Measurements from ENCODE around the gene KCTD15.

GRCh38 chr19:33799476-33799875 is 2.8 kb downstream of the KCTD15 start:
- TF ChIP-seq, protein P1, sequence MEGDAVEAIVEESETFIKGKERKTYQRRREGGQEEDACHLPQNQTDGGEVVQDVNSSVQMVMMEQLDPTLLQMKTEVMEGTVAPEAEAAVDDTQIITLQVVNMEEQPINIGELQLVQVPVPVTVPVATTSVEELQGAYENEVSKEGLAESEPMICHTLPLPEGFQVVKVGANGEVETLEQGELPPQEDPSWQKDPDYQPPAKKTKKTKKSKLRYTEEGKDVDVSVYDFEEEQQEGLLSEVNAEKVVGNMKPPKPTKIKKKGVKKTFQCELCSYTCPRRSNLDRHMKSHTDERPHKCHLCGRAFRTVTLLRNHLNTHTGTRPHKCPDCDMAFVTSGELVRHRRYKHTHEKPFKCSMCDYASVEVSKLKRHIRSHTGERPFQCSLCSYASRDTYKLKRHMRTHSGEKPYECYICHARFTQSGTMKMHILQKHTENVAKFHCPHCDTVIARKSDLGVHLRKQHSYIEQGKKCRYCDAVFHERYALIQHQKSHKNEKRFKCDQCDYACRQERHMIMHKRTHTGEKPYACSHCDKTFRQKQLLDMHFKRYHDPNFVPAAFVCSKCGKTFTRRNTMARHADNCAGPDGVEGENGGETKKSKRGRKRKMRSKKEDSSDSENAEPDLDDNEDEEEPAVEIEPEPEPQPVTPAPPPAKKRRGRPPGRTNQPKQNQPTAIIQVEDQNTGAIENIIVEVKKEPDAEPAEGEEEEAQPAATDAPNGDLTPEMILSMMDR (IDR thresholded peaks at IDR 0.05): no peak
- no peak for TF ChIP-seq EZH2 (IDR thresholded peaks at IDR 0.05; ENCODE audit: borderline replicate concordance, insufficient read depth, low read depth, low read length, poor library complexity, severe bottlenecking)
